H9 (cell line): ENCODE data around the gene NACC2. TPM values are rescaled to one million over a fixed set of nuclear protein-coding genes. Genes with fewer than 3 reads are reported as not detected.

ENCODE experiments used
- DNase-seq: peaks from one replicate; pipeline ENCODE4 v3.0.0-alpha.2; 2017
- H2AFZ ChIP-seq: one replicate; pipeline ENCODE4 v1.6.1; 2013; ENCODE audit warnings: mild to moderate bottlenecking, low read length, control low read depth, moderate library complexity
- H2AK5ac ChIP-seq: 2 replicates; pipeline ENCODE4 v1.6.1; 2013; ENCODE audit warnings: low read length, control low read depth, mixed read lengths; ENCODE audit not compliant: insufficient read length
- H2BK120ac ChIP-seq: one replicate; pipeline ENCODE4 v1.6.1; 2013; ENCODE audit warnings: low read depth, mild to moderate bottlenecking, low read length, control low read depth, inconsistent platforms; ENCODE audit not compliant: poor library complexity, severe bottlenecking
- H2BK12ac ChIP-seq: 2 replicates; pipeline ENCODE4 v1.6.1; 2013; ENCODE audit warnings: low read length, control low read depth, mixed read lengths, low read depth; ENCODE audit not compliant: insufficient read length
- H2BK15ac ChIP-seq: 2 replicates; pipeline ENCODE4 v1.6.1; 2013; ENCODE audit warnings: low read depth, low read length, control low read depth
- H2BK20ac ChIP-seq: one replicate; pipeline ENCODE4 v1.6.1; 2013; ENCODE audit warnings: low read depth, mild to moderate bottlenecking, low read length, control low read depth, inconsistent platforms; ENCODE audit not compliant: poor library complexity, severe bottlenecking
- H2BK5ac ChIP-seq: 2 replicates; pipeline ENCODE4 v1.6.1; 2013; ENCODE audit warnings: low read length, control low read depth, mixed read lengths; ENCODE audit not compliant: insufficient read length
- H3K14ac ChIP-seq: 2 replicates; pipeline ENCODE4 v1.6.1; 2013; ENCODE audit warnings: low read length, control low read depth; ENCODE audit not compliant: insufficient read depth
- H3K18ac ChIP-seq: 2 replicates; pipeline ENCODE4 v1.6.1; 2013; ENCODE audit warnings: low read depth, mild to moderate bottlenecking, mixed read lengths, low read length, control low read depth; ENCODE audit not compliant: insufficient read length
- H3K23ac ChIP-seq: 2 replicates; pipeline ENCODE4 v1.6.1; 2013; ENCODE audit warnings: low read length, control low read depth, mixed read lengths, low read depth; ENCODE audit not compliant: insufficient read length
- H3K23me2 ChIP-seq: 2 replicates; pipeline ENCODE4 v1.6.1; 2013; ENCODE audit warnings: low read depth, mild to moderate bottlenecking, mixed read lengths, low read length, control low read depth; ENCODE audit not compliant: insufficient read length, poor library complexity, severe bottlenecking
- H3K27ac ChIP-seq: 2 replicates; pipeline ENCODE4 v1.5.1; 2013; ENCODE audit warnings: low read length, control low read depth, mixed read lengths, low read depth; ENCODE audit not compliant: insufficient read length
- H3K27me3 ChIP-seq: 2 replicates; pipeline ENCODE4 v1.6.1; 2013; ENCODE audit warnings: low read length, control low read depth, inconsistent platforms; ENCODE audit not compliant: insufficient read depth
- H3K4ac ChIP-seq: 2 replicates; pipeline ENCODE4 v1.6.1; 2013; ENCODE audit warnings: low read depth, mild to moderate bottlenecking, control low read depth, inconsistent platforms, low read length, moderate library complexity
- H3K4me1 ChIP-seq: 2 replicates; pipeline ENCODE4 v1.6.1; 2013; ENCODE audit warnings: low read length, control low read depth, inconsistent platforms; ENCODE audit not compliant: insufficient read depth
- H3K4me2 ChIP-seq: 2 replicates; pipeline ENCODE4 v1.6.1; 2013; ENCODE audit warnings: low read length, control low read depth, mixed read lengths; ENCODE audit not compliant: insufficient read length, insufficient read depth
- H3K56ac ChIP-seq: 2 replicates; pipeline ENCODE4 v1.6.1; 2013; ENCODE audit warnings: low read depth, mild to moderate bottlenecking, mixed read lengths, low read length, control low read depth; ENCODE audit not compliant: insufficient read length
- H3K79me1 ChIP-seq: 2 replicates; pipeline ENCODE4 v1.6.1; 2013; ENCODE audit warnings: low read depth, mild to moderate bottlenecking, moderate library complexity, low read length, control low read depth, inconsistent platforms; ENCODE audit not compliant: insufficient read depth, poor library complexity, severe bottlenecking
- H3K79me2 ChIP-seq: 2 replicates; pipeline ENCODE4 v1.6.1; 2013; ENCODE audit warnings: low read length, control low read depth, inconsistent platforms; ENCODE audit not compliant: insufficient read depth
- H3K9ac ChIP-seq: 2 replicates; pipeline ENCODE4 v1.6.1; 2013; ENCODE audit warnings: low read length, control low read depth, mixed read lengths; ENCODE audit not compliant: insufficient read length; ENCODE audit errors: extremely low read depth
- H3K9me3 ChIP-seq: one replicate; pipeline ENCODE4 v1.6.1; 2013; ENCODE audit warnings: low read depth, low read length, inconsistent platforms; ENCODE audit not compliant: control insufficient read depth
- H3T11ph ChIP-seq: one replicate; pipeline ENCODE4 v1.6.1; 2013; ENCODE audit warnings: mild to moderate bottlenecking, low read length, control low read depth, inconsistent platforms
- H4K20me1 ChIP-seq: one replicate; pipeline ENCODE4 v1.6.1; 2013; ENCODE audit not compliant: control insufficient read depth, insufficient read length, insufficient read depth
- H4K5ac ChIP-seq: 2 replicates; pipeline ENCODE4 v1.6.1; 2013; ENCODE audit warnings: low read depth, mild to moderate bottlenecking, mixed read lengths, low read length, control low read depth; ENCODE audit not compliant: insufficient read length
- H4K8ac ChIP-seq: replicated peaks from 2 replicates; pipeline ENCODE4 v1.6.1; 2013; ENCODE audit warnings: low read length, control low read depth, mixed read lengths, low read depth; ENCODE audit not compliant: insufficient read length
- H4K91ac ChIP-seq: 2 replicates; pipeline ENCODE4 v1.6.1; 2013; ENCODE audit warnings: low read depth, mild to moderate bottlenecking, moderate library complexity, mixed read lengths, low read length, control low read depth; ENCODE audit not compliant: insufficient read length
- H3K27ac Mint-ChIP-seq, 3 experiments: 2 replicates in 2 of 3; 3 replicates in 1 of 3; pipeline ENCODE4 v1.8.0; 2020 to 2021; ENCODE audit warnings: mixed read lengths in 3 of 3, mild to moderate bottlenecking in 1 of 3, moderate library complexity in 1 of 3
- H3K27me3 Mint-ChIP-seq: 2 replicates; pipeline ENCODE4 v1.8.0; 2021; ENCODE audit warnings: low read depth, mild to moderate bottlenecking, moderate library complexity, mixed read lengths
- H3K36me3 Mint-ChIP-seq, 3 experiments: 2 replicates in 2 of 3; 3 replicates in 1 of 3; pipeline ENCODE4 v1.8.0; 2020 to 2021; ENCODE audit warnings: low read depth in 3 of 3, mixed read lengths in 3 of 3; ENCODE audit not compliant: insufficient read depth in 1 of 3
- H3K4me1 Mint-ChIP-seq, 2 experiments: 2 replicates each; pipeline ENCODE4 v1.8.0; 2020; ENCODE audit warnings: mixed read lengths in 2 of 2
- H3K4me3 Mint-ChIP-seq, 2 experiments: 2 replicates in 1 of 2; 3 replicates in 1 of 2; pipeline ENCODE4 v1.8.0; 2020 to 2021; ENCODE audit warnings: mild to moderate bottlenecking in 2 of 2, mixed read lengths in 2 of 2, moderate library complexity in 1 of 2
- H3K9me3 Mint-ChIP-seq, 2 experiments: 2 replicates in 1 of 2; 3 replicates in 1 of 2; pipeline ENCODE4 v1.8.0; 2020; ENCODE audit warnings: mild to moderate bottlenecking in 2 of 2, mixed read lengths in 2 of 2, moderate library complexity in 1 of 2
- WGBS: extraction: QIAGEN DNeasy Blood & Tissue Kit; methylation state at CpG from one replicate; pipeline ENCODE4 v1.1.7; 2013; ENCODE audit warnings: missing lambda C conversion rate, low lambda C conversion rate, mixed read lengths; ENCODE audit not compliant: insufficient read length; ENCODE audit errors: extremely low coverage; 5-methylcytosine and 5-hydroxymethylcytosine counted together
- total RNA-seq: library from RNA; stranded (reverse); gene quantifications from 2 replicates; pipeline ENCODE4 v1.2.1, GENCODE V29; 2021
- TF ChIP-seq, protein P1 (sequence below): fragments of 200-600 bp; sonication (generic); conservative IDR thresholded peaks from 3 replicates; pipeline ENCODE4 v1.8.0; 2021; ENCODE audit warnings: antibody characterized with exemption, mild to moderate bottlenecking

Gene NACC2
- total RNA-seq, 1 experiment from 2014 or later: 11.5 TPM

DNA sequence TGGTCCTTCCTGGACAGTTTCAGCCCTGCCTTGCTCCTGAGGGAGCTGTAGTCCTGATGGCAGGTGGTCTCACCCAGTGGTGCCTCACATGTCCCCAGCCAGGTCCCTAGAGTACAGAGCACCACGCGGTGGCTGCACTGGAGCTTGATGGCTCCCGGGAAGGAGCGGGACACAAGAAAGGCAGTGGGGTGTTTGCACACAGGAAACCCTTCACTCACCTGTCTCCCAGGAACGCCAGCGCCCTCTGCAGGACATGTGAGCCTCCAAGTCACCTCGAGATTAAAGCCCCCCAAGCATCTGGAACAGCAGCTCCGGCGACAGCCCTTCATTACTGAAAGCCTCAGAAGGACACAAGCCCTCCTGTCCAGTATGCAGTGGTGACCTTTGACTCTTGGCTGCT, 43.5 kb upstream of the NACC2 start:
- no peaks in the 10 kb centered on the region for H3K36me3 Mint-ChIP-seq
- Histone ChIP-seq H2BK20ac (no peak overlapping the region), H3K4ac (no peak overlapping the region), H2BK5ac (no peak overlapping the region), H3K56ac (no peak overlapping the region), H3K27ac (no peak overlapping the region), H3K18ac (no peak overlapping the region), H3K23me2 (no peaks in the 10 kb centered on the region), H3K14ac (no peak overlapping the region), H3K23ac (no peak overlapping the region), H4K20me1 (no peaks in the 10 kb centered on the region), H4K8ac (no peak overlapping the region), H3K79me1 (no peaks in the 10 kb centered on the region), H3K9me3 (no peaks in the 10 kb centered on the region), H2BK120ac (no peak overlapping the region), H3K27me3 (peaks cover 6% of the 10 kb centered on the region; the same call in 1 of the 2 replicates), H4K5ac (no peak overlapping the region), H3K4me1 (no peaks in the 10 kb centered on the region; the same call in 1 of the 2 replicates), H4K91ac (no peak overlapping the region), H3K9ac (no peak overlapping the region), H2BK12ac (no peak overlapping the region), H2BK15ac (no peak overlapping the region), H3K4me2 (peak overlapping the region; percentile 12), H2AK5ac (no peak overlapping the region), H2AFZ (no peak overlapping the region), H3T11ph (no peak overlapping the region), H3K79me2 (no peaks in the 10 kb centered on the region)
- H3K27ac Mint-ChIP-seq: peak overlapping the region in 1 of 3 experiments; percentile 81; a peak in 2 of 7 replicates
- TF ChIP-seq, protein P1, sequence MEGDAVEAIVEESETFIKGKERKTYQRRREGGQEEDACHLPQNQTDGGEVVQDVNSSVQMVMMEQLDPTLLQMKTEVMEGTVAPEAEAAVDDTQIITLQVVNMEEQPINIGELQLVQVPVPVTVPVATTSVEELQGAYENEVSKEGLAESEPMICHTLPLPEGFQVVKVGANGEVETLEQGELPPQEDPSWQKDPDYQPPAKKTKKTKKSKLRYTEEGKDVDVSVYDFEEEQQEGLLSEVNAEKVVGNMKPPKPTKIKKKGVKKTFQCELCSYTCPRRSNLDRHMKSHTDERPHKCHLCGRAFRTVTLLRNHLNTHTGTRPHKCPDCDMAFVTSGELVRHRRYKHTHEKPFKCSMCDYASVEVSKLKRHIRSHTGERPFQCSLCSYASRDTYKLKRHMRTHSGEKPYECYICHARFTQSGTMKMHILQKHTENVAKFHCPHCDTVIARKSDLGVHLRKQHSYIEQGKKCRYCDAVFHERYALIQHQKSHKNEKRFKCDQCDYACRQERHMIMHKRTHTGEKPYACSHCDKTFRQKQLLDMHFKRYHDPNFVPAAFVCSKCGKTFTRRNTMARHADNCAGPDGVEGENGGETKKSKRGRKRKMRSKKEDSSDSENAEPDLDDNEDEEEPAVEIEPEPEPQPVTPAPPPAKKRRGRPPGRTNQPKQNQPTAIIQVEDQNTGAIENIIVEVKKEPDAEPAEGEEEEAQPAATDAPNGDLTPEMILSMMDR: peak; percentile 87
- peak overlapping the region in 1 of 2 experiments; percentile 56; a peak in 1 of 5 replicates for H3K4me3 Mint-ChIP-seq
- no CpG with 5 or more reads among the region's 9 CpGs for WGBS
- no peaks in the 10 kb centered on the region for H3K9me3 Mint-ChIP-seq
- peaks cover 15 to 27% of the 10 kb centered on the region in 2 experiments for H3K4me1 Mint-ChIP-seq
- peak; percentile 91 for DNase-seq
- peaks cover 25% of the 10 kb centered on the region for H3K27me3 Mint-ChIP-seq
